Urothelium cell line (cell line): ENCODE measurements around the gene MAML3.
"Not testable (repeated sequence)": the region's sequence is repeated elsewhere in the genome, so short reads cannot be mapped to it uniquely, and the experiment has no call there.

ENCODE experiments used
- DNase-seq: peaks from one replicate; pipeline ENCODE4 v3.0.0; 2011; ENCODE audit warnings: low spot score, mixed read lengths
- FAIRE-seq: peaks from 2 replicates; lab custom pipeline; 2011; peaks lifted over from hg19 to GRCh38; lab: Jason Lieb, UNC

MAML3 gene

DNA sequence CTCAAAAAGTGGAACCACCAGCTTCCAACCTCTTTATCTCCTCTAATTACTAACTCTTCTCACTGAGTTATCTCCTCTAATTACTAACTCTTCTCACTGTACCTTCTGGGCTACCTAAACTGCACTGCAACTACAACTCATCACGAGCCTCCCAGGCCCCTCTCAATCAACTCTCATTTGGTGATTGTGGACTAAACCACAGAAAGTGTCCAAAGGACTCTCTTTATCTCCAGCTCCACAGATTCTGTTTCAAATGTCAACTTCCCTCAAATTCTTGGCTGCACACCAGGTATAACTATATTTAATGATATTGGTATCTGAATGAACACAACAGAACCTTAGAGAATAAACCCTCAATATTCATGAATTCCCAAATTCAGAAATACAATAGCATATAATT lies 182.9 kb downstream of the MAML3 start:
- no peak for DNase-seq
- no peak for FAIRE-seq

DNA sequence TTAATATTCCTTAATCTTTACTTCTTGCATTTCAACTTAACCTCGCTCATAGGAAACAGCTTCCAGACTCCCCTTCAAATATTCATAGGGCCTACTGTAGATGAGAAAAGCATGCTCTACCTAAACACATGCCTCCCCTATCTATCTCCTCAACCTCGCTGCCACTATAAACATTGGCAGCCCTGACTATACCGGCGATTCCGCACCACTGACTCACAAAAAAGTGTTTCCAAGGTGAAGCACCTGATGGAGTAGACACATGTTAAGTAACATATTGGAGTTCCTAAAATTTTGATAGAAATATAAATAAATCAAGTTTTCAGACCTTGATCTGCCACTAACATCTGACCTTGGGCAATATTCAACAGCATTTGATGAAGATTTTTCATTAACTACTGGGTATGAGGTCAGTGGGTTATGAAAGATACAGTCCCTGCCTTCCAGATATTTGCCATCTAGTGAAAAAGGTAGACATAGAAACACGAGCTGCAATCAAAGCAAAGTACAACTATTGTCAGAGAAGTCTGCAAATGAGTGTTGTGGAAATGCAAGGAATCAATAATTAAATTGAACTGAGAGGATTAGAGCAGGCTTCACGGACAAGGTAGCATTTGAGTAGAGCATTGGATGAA lies 184.2 kb downstream of the MAML3 start:
- FAIRE-seq: no peak
- no peak for DNase-seq

DNA sequence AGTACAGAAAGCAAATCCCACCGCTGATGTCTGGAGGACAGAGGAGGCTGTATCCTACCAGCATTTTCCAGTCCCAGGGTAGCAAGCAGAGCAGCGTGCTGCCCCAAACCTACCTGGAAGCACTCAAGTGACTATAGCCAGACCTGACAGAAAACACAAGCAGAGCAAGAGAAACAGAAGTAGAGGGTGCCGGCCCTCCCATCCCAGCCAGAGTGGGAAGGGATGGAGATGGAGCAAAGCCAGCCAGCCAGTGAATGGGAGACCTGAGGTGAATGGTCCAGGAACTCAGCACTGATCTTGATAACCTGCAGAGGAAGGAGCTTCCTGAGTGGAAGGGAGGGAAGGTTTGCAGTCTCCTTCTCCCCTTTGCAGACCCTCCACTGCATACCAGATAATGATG lies 185.2 kb downstream of the MAML3 start:
- DNase-seq (no peak), FAIRE-seq (no peak)

DNA sequence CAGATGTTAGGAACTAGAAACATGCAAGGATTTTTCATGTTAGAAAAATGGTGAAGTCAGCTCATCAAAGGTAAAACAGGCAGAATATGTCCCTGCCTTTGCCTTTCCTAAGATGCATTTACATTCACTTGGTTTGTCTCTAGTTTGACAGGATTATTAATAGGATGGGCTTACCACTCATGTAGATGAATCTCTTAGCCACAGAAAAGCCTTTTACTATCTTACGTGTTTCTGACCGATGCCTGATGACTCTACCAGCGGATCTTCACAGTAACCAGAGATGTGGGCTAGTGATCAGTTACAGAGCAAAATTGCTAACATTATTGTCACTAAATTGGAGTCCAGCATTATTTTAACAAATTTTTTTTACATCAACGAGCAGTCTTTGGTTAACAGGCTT lies 187.6 kb downstream of the MAML3 start:
- no peak for FAIRE-seq
- no peak for DNase-seq

DNA sequence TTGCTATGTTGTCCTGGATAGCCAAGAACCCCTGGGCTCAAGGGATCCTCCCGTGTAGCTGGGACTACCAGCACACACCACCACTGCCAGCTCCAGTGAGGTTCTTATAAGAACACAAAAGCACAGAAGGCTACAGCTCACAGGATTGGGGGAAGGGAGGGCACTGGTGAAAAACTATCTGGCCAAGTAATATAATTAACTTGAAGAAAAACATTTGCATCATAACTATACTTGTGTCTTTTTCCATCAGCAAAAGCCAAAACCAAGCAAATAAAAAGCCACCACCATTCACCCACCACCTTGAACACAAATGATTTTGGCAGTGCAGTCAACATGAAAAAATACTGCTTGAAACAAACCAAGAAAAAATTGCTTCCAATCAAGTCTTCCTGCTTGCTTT lies 188.2 kb downstream of the MAML3 start:
- FAIRE-seq: no peak
- DNase-seq: no peak

DNA sequence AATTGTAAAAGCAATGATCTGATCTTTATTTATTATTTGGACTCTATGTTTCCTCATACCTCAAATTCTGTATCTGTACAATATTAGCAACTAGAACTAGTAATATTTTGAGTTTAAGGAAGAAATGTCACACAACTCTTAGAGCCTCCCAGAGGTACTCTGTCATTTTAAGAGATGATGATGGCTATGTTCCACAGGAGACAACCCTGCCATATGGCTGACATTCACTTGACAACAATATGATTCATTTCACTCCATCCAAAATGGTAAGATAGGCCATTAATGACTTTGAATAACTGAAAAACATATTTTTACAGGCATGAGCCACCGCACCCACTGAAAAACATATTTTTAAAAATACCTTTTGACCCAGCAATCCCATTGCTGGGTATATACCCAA lies 190.3 kb downstream of the MAML3 start:
- FAIRE-seq (no peak), DNase-seq (no peak)

DNA sequence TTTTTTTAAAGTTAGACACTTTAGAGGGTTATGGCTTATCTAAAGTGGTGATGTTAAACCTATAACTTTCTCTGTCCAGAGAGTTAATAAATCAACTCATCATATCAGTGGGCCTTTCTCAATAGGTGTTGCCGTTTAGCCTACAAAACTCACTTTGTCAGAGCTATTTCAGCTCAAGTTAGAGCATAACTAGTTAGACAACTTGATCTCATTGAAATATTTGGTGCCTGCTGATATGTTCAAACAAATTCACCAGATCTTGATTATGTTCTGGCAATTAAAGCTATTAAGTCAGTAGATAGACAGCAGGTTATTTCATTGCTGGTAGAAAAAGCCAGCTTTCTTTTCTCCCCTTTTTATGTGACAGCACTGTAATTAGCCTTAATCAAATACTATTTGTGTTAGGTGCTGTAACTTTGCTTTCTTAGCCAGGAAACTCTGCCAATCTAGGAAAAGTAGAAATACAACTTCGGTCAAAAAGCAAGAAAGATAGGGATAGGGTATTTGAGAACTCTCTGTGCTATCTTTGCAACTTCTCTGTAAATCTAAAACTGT lies 191.8 kb downstream of the MAML3 start:
- no peak for FAIRE-seq
- no peak for DNase-seq

DNA sequence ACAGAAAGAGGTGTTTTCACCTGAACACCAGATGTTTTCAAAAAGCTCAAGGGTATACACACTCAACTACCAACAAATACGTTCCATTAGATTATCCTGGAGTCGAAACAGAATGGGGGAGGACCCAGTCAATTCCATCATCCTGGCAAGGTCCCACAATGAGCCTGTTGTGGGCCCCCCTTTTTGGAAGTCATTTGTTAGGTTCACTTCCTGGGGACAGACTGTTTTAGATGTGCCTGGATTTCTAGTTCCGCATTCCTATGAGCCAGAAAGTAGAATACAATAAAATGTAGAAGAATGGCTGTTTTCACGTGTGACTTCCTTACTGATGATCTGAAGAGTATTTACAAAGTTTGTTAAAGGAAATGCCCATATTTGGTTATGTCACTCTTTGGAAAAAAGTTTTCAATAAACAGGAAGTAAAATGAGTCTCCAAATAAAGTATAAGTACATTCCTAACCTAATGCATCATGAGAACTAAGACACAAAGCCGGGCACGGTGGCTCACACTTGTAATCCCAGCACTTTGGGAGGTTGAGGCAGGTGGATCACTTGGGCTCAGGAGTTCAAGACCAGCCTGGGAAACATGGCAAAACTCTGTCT lies 192.5 kb downstream of the MAML3 start:
- DNase-seq (no peak), FAIRE-seq (no peak)

DNA sequence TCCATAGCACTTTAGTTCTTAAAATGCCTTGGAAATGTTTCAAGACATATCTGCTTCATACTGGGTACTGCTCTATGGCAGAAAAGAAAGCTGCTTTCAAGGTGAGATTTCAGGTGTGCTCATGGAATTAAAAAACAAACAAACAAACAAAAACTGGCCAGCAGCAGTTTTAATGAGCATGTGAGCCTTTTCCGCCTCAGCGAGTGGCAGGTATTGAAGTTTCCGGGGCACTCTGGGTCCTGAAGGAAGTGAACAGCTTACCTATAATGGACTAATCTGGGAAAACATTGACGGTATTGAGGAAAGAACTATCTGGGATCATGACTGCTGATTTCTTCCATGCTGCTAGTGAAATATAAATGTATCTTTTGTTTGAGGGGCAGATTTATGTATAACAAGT lies 194.6 kb downstream of the MAML3 start:
- no peak for FAIRE-seq
- DNase-seq: no peak

DNA sequence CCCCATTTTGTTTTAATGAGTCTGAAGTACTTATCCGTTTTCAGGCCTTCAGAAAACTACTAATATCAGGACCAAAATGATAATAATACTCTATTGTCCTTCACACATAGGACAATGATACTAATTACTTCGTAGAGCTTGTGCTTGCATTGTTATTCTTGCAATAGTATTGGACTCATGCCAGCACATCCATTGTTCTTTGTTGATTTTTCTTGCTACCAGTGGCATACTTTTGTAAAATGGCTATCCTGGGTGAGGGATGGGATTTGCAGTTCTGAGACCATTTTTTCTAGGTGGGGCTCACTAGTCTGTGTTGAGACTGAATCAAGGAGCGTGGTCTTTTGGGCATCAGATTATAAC lies 195.3 kb downstream of the MAML3 start:
- DNase-seq: no peak
- FAIRE-seq: no peak

DNA sequence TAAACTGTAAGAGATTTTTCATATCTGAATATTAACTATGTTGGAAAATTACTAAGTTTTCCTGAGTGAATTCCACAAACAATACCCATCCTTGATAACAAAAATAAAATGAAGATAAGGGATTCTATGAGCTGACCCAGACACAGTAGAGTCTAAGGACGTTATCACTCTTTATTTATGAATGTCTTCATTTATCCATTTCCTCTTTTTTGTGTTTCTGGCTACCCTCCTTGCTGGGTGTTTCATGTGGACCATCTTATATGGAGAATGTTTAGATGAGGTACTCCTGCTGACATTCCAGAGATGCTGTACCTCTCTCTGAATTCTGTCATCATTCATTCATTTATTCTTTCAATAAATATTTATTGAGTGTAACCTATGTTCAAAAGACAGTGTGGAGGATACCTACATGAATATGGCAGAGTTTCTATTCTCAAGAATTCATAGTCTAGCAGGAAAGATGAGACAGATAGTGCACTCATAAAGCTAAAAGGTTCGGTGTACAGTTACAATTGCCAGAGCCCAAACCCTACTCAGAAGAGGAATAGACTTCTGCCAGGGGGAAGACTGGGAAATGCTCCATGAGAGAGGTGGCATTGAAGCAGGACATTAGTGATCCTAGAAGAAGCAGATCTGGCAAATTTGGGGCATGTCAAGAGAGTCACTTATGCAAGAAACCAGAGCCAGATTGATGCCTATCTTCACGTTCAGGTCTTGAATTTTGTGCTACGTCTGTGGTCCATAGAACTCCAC lies 195.8 kb downstream of the MAML3 start:
- FAIRE-seq (no peak), DNase-seq (no peak)

DNA sequence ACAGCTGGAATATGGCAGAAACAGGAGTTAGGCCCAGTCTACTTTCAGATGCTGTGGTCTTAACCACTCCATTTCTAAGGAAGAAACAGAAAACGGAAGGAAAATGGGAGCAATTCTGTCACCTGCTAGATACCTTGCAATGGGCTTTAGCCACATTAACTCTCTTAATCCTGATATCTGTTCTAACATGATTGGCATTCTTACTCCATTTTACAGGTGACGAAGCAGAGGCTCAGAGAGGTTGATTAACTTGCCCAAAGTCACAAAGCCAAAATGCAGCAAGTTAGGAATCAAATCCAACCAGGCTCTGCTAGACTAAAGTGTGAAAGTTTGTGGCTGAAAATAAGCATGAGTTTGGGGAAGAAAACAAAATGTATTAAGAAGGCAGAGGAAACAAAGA lies 196.9 kb downstream of the MAML3 start:
- FAIRE-seq (no peak), DNase-seq (no peak)

DNA sequence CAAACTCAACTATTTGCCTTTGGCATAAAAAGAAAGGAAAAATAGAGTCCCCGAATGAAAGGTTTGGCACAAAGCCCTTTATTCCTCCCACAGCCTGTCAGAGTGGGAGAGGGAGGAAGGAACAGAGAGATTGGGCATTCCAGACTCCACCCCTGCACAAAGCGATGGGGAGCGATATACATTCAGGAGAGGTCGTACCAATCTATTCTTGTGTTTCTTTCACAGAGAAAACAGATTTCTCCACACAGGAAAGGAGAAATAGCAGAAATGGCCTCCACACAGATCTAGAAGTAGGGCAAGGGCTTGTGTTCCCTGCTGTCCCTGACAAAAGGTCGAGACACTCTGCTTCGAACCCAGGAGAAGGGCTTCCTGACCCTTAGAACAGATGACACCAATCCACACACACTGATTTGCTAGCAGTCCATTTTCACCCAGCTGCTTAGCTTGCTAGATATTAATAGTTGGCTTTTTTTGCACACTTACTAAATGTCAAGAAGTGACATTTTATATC lies 197.4 kb downstream of the MAML3 start:
- DNase-seq (no peak), FAIRE-seq (no peak)

DNA sequence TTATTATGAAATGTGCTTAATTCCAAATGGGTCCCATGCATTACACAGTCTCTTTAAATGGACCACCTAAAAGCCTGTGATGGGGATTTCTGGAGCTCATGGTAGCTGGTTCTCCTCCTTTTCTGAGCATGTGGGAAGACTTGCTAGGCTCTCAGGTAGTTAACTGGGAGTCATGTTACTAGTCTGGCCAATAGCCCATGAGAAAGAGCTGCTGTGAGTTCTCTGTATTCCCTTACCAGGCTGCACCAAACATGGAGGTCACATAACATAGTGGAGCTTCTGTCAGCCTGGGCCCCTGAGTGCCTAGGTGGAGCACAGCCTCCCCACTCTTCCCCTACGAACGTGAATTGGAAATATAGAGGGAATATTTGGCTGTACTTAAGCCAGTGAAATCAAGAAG lies 198.4 kb downstream of the MAML3 start:
- FAIRE-seq (no peak), DNase-seq (no peak)

DNA sequence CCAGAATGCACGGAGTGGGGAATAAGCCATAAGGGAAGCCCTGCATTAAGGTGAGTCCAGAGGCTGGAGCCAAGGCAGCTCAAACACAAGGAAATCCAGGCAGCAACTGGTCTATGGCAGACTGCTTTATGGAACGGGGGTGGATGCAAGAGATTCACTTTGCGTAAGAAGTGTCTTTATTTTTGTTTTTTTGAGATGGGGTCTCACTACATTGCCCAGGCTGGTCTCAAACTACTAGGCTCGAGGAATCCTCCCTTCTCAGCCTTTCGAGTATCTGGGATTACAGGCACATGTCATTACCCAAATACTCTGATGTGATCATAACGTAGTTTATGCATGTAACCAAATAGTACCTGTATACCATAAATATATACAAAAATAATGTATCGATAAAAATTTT lies 199.5 kb downstream of the MAML3 start:
- DNase-seq (no peak), FAIRE-seq (no peak)

DNA sequence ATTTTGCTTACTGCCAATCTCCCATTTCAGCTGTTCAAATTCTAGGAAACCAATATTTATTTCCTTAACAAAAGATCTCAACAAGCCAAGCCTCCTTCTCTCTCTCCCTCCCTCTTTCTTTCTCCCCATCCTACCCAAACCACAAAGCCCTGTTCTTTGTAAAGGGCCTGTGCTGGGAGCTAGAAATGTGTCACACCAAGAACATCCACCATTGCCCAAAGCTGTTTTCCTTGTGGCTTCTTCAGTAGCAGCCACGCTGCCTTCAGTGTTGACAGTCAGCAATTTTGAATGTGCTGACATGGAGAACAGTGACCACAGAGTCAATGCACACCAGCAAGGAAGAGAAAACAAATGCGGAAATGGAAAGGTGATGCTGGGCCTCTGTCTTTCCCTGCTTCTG lies 203.0 kb downstream of the MAML3 start:
- FAIRE-seq: no peak
- peak; percentile 33 for DNase-seq

DNA sequence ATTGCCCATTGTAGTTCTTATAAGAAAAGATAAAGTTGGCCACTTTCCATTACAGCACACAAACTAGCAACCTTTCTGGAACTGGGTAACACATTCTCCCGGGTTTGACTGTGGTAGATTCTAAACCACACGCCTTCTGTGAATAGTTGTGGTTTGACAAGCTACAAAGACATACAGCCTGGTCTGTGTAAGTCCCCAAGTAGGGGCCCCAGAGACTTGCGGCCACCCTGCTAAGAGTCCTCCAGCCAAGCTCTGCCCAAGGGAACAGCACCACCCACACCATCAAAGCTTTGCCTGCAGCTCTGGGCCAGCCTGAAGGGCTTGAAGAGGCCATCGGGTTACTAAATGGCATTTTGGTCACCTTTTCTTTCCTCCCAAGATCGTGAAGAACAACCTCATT lies 203.4 kb downstream of the MAML3 start:
- FAIRE-seq (no peak), DNase-seq (peak; percentile 65)

DNA sequence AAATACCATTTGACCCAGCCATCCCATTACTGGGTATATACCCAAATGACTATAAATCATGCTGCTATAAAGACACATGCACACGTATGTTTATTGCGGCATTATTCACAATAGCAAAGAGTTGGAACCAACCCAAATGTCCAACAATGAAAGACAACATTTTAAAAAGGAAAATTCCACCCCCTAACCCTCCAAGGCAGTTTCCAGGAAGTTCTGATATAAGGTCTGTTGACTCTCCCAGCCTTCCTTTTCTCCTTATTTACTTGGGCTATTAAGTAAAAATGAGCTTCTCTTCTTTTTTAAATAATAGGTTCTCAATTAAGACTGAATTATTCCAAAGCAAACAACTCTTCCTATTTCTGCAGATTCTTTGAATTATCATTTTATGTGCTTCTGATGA lies 209.1 kb downstream of the MAML3 start:
- not testable (repeated sequence) for DNase-seq, FAIRE-seq

DNA sequence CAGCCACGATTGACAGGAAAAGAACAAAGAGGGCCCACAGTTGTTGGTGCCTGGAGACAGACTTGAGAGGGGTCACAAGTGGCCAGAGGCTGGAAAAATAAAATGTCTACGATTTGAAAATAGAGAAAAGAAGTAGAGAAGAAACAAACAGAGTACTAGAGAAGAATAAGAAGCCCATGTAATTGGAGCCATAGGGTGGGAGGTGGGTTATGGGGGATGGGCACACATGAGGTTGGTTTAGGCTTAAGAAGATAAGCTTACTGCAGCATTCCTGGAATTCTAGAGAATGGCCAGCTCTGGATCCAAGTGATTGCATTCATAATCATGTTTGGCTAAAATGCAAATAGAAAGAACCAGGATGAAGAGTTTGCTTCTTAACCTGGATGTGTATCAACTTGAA lies 210.7 kb downstream of the MAML3 start:
- no peak for FAIRE-seq
- no peak for DNase-seq

DNA sequence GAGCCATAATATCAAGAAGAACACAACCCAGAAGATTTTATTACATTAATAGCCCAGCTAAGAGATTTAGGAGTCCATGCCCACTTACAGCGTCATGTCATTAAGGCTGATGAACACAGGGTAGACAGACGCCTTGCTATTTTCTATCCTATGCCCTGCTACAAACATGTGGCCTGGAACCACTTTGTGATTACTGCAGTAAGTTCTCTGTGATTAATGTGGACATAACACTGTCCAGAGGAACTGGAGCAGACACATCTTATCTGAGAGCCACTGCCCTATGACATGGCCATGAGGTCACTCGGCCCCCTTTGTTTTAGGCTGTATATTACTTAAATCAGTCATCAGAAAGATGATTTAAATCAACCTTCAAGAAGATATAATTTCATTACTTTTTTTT lies 211.7 kb downstream of the MAML3 start:
- no peak for DNase-seq
- FAIRE-seq: no peak

DNA sequence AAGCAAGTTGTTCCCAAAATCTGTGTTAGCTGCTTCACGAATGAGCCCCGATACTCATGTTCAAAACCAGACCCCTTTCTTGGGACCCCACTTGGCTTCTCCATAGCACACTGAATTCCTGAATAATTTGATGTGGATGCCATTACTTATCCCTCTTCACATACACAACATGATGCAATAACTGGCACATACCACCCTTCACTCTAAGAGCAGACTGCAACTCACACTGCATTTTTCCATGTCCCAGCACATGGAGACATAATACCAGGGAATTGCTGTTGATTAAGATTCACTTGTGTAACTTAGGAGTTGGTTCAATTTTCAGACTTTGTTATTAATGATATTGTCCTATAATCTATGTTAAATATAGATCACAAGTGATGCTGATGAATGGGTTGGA lies 213.4 kb downstream of the MAML3 start:
- no peak for DNase-seq
- FAIRE-seq: no peak

DNA sequence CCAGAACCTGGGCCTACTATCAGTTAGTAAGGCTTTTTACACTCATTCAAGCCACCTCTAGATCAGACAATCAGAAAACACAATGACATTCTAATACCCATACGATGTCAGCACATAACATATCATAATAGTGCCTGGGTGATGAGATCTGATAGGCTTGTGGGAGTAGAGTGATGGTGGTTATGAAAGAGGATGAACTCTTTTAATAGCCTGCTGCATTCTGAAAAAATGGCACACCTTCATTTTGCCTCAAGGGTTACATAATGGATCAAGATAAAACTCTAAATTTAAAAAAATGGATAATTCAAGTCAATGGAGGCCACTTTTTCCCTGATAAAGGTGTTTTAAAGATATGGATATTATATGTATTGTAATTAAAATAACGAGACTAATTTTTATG lies 215.6 kb downstream of the MAML3 start:
- no peak for FAIRE-seq

More for the DNA sequence above, 215.6 kb downstream of the MAML3 start:
- no peak for DNase-seq
